Mucosa of rectum (tissue), 2 donors: Measurements from ENCODE around the gene CTIF.
A peak's percentile ranks its signal among the peaks of the same experiment; 100 is the strongest.

Experiments used
- H3K27ac ChIP-seq, 2 donors: one replicate each; pipeline ENCODE4 v1.7.0; 2013; ENCODE audit warnings: inconsistent platforms in 2 of 2, low read depth in 2 of 2, low read length in 2 of 2
- H3K27me3 ChIP-seq, 2 donors: one replicate each; pipeline ENCODE4 v1.7.0; 2013; ENCODE audit warnings: low read length in 2 of 2; ENCODE audit not compliant: control insufficient read depth in 2 of 2, insufficient read depth in 2 of 2
- H3K36me3 ChIP-seq, 2 donors: one replicate each; pipeline ENCODE4 v1.7.0; 2013; ENCODE audit warnings: low read length in 2 of 2; ENCODE audit not compliant: control insufficient read depth in 2 of 2, insufficient read depth in 2 of 2
- H3K4me1 ChIP-seq, 2 donors: one replicate each; pipeline ENCODE4 v1.7.0; 2013; ENCODE audit warnings: low read length in 2 of 2, mild to moderate bottlenecking in 1 of 2; ENCODE audit not compliant: control insufficient read depth in 2 of 2, insufficient read depth in 2 of 2
- H3K4me3 ChIP-seq, 2 donors: one replicate each; pipeline ENCODE4 v1.7.0; 2013; ENCODE audit warnings: low read length in 2 of 2
- H3K9ac ChIP-seq, 2 donors: one replicate each; pipeline ENCODE4 v1.7.0; 2013; ENCODE audit warnings: low read length in 2 of 2, low read depth in 1 of 2, mild to moderate bottlenecking in 1 of 2
- H3K9me3 ChIP-seq, 2 donors: one replicate each; pipeline ENCODE4 v1.7.0; 2013; ENCODE audit warnings: low read length in 2 of 2; ENCODE audit not compliant: control insufficient read depth in 2 of 2
- donor health status: healthy.
- donor health status: Normal muscosa, but diverticular disease.

Gene CTIF

DNA sequence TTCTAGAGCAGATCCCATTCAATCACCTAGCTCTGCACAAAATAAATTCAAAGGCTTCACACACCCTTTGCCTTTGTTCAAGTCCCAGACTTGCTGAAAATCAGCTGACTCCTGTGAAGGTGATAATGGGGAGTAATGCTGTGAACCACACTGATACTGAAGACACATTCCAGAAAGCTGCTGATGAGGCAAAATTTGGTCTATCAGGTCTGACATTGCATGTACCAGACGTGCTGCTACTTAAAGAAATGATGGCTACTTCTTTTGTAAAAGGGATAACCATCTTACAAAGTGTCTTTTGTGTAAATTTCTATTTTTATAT is 7.8 kb upstream of the CTIF start:
- Histone ChIP-seq H3K9me3 (no peaks in the 10 kb centered on the region), H3K27me3 (peaks cover 3 to 10% of the 10 kb centered on the region in 2 donors), H3K9ac (no peak overlapping the region), H3K4me1 (no peaks in the 10 kb centered on the region), H3K4me3 (no peak overlapping the region), H3K27ac (no peak overlapping the region), H3K36me3 (no peaks in the 10 kb centered on the region)

DNA sequence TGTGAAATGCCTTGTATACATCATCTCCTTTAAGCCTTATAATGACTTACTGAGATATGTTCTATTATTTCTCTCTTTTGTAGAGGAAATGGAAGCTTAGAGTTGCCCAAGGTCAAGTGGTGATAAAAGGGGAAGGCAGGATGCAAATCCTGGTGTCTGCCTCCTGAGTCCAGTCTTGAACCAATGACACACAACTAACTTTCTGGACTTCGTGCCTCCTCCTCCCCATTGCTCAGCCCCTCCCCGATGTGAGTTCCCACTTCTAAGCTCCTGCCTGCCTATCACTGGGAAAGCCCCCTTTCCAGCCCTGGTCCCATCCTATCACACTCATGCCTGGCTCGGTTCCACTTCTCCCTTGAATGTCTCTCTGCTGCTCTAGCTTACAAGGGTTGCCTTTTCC is 6.9 kb upstream of the CTIF start:
- no peaks in the 10 kb centered on the region for H3K36me3 ChIP-seq
- no peak overlapping the region for H3K4me3 ChIP-seq

DNA sequence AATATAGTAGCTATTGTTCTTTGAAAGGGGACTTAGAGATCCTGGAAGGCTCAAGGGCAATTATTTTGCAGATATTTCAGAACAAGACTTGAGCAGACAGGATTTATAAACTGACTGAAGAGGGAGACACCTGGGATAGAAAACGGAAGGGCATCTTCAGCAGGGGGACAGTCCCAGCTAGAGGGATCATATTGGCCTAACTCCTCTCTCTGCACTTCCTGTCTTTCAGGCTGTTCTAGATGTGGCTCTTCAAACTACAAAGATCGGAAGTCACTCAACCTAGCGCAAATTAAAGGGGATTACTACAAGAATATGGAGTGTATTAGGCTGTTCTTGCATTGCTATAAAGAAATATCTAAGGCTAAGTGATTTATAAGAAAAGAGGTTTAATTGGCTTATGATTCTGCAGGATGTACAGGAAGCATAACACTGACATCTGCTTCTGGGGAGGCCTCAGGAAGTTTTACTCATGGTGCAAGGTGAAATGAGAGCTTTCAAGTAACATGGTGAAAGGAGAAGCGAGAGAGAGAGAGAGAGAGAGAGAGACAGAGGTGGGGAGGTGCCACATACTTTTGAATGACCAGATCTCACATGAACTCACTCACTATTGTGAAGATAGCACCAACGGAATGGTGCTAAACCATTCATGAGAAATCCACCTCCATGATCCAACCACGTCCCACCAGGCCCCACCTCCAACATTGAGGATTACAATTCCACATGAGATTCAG is 5.3 kb upstream of the CTIF start:
- peaks cover 0 to 2% of the 10 kb centered on the region in 2 donors for H3K4me1 ChIP-seq
- no peaks in the 10 kb centered on the region for H3K9me3 ChIP-seq
- no peak overlapping the region for H3K9ac ChIP-seq
- no peak overlapping the region for H3K4me3 ChIP-seq
- H3K36me3 ChIP-seq: no peaks in the 10 kb centered on the region
- H3K27me3 ChIP-seq: peaks cover 0 to 6% of the 10 kb centered on the region in 2 donors
- no peak overlapping the region for H3K27ac ChIP-seq

More for the DNA sequence above, 6.9 kb upstream of the CTIF start:
- Histone ChIP-seq H3K9ac (no peak overlapping the region), H3K27me3 (peaks cover 3 to 8% of the 10 kb centered on the region in 2 donors), H3K9me3 (no peaks in the 10 kb centered on the region), H3K27ac (no peak overlapping the region), H3K4me1 (no peaks in the 10 kb centered on the region)

DNA sequence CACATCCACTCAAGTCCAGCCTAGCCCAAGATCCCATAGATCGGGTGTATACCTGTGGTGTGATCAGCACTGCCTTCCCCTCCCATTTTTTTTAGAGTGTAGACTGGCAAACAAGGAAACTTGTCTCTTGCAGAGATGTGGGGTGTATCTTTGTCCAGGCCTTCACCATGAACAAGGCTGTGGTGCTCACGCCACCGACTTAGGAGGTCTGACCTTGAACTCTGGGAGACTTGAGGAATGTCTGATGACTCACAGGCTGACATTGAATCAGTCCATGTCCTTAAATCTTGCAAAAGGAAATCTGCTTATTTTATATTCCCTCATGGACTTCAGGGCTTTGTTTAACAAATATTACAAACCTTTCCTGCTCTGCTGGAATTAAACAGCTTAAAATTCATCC is 4.5 kb upstream of the CTIF start:
- Histone ChIP-seq H3K9me3 (no peaks in the 10 kb centered on the region), H3K4me3 (no peak overlapping the region), H3K4me1 (peaks cover 0 to 2% of the 10 kb centered on the region in 2 donors), H3K36me3 (no peaks in the 10 kb centered on the region), H3K27ac (no peak overlapping the region), H3K27me3 (peaks cover 0 to 6% of the 10 kb centered on the region in 2 donors), H3K9ac (no peak overlapping the region)

GRCh38 chr18:48535956-48536355 is 2.9 kb upstream of the CTIF start:
- no peaks in the 10 kb centered on the region for H3K36me3 ChIP-seq
- no peak overlapping the region for H3K9ac ChIP-seq
- no peak overlapping the region for H3K4me3 ChIP-seq
- H3K9me3 ChIP-seq: no peaks in the 10 kb centered on the region
- H3K27me3 ChIP-seq: no peaks in the 10 kb centered on the region
- no peak overlapping the region for H3K27ac ChIP-seq
- H3K4me1 ChIP-seq: peaks cover 0 to 2% of the 10 kb centered on the region in 2 donors

DNA sequence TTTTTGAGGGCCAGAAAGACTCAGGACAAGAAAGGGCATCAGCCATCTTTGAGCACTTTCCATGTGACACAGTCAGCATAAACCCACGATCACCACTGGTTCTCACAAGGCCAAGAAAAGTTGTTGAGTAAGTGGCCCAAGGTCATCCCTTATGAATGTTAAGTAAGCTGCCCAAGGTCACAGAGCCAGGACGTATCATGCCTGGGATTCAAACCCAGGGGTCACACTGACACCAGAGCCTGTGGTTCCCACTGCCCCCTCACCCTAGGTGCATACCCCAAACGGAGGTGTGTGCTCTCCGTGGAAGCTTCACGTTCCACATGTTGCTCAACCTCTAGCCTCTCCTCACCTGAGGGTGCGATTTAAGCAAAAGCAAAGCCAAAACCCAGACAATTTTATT is 2.3 kb upstream of the CTIF start:
- no peak overlapping the region for H3K27ac ChIP-seq
- peaks cover 2 to 3% of the 10 kb centered on the region in 2 donors for H3K4me1 ChIP-seq
- no peak overlapping the region for H3K4me3 ChIP-seq
- H3K36me3 ChIP-seq: no peaks in the 10 kb centered on the region
- H3K9ac ChIP-seq: no peak overlapping the region
- H3K27me3 ChIP-seq: no peaks in the 10 kb centered on the region
- H3K9me3 ChIP-seq: no peaks in the 10 kb centered on the region

GRCh38 chr18:48539406-48540250 is 797 bp downstream of the CTIF start:
- no peaks in the 10 kb centered on the region for H3K9me3 ChIP-seq
- H3K4me1 ChIP-seq: peaks cover 2 to 5% of the 10 kb centered on the region in 2 donors
- no peaks in the 10 kb centered on the region for H3K27me3 ChIP-seq
- no peaks in the 10 kb centered on the region for H3K36me3 ChIP-seq
- peak overlapping the region; percentile 60 to 76 for H3K9ac ChIP-seq
- H3K4me3 ChIP-seq: peak overlapping the region; percentile 83 to 95
- H3K27ac ChIP-seq: peak overlapping the region; percentile 65 to 67

DNA sequence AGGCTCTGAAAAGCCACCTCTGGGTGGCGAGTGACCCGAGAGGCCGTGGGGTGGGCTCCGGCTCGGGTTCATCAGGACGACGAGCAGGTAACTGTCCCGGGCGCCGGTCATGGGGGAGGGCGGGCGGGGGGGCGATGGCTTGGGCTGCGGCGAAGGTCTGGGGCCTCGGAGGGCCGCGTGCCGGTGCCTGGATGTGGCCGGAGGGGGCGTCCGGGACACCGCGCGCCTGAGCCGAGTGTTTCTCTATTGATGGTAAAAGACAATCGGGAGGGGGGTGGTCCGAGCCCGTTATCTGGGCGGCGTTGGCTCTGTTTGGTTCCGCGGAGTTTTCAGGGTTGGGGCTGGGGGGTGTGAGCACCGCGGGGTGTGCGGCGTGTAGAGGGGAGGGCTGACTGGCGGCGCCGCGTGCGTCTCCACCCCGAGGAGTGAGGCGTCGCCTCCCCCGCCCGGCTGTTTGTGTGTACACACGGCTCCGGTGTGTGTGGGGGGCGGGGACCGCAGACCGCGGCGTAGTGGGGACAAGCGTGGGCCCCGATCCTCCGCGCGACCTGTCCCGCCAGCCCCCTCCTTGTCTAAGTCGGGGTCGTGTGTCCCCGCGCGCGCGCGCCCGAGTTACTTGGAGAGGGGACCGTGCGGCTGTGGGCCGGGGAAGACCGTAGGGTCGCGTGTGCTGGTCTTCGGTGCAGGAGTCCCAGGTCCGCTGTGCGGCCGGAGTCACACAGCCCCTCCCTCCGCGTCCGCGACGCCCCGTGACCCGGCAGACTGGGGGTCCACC is 1.6 kb downstream of the CTIF start:
- Histone ChIP-seq H3K4me3 (peak overlapping the region; percentile 83 to 95), H3K9me3 (no peaks in the 10 kb centered on the region), H3K9ac (peak overlapping the region; percentile 32 to 76), H3K4me1 (peaks cover 2 to 5% of the 10 kb centered on the region in 2 donors), H3K27ac (peak overlapping the region; percentile 77 to 80), H3K27me3 (no peaks in the 10 kb centered on the region), H3K36me3 (no peaks in the 10 kb centered on the region)

DNA sequence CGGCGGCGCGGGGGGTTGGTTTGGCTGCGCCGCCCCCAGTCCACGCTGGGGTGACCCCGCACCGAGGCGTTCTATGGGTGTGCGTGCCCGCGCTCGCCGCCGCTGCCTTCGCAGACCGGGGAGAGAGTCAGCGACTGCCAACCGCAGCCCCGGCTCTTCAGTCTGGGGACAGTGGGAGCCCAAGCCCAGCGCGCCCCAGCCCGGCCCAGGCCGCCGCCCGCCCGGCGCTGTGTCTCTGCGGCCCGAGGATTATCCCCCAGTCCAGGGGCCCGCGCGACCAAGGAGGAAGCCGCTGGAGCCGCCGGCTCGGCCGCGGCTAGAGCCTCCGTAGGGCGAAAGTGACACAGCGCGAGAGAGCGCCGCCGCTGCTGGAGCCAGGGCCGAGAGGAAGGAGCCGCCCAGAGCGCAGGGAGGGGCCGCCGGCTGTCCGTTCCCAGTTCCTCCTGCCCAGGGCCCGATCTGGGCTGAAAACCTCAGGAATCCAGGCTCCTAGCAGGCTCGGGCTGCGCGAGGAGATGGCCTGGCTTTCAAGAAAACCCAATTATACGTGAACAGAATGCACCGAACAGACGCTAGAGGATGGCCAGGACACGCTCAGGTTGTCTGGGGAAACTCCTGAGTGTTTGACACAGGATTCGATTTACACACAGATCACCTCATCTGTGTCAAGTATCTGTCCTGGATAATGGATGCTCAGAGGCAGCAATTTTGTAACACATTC is 2.4 kb downstream of the CTIF start:
- peak overlapping the region; percentile 83 to 95 for H3K4me3 ChIP-seq
- no peaks in the 10 kb centered on the region for H3K36me3 ChIP-seq
- peak overlapping the region; percentile 56 to 73 for H3K9ac ChIP-seq
- H3K9me3 ChIP-seq: no peaks in the 10 kb centered on the region
- no peaks in the 10 kb centered on the region for H3K27me3 ChIP-seq
- peak overlapping the region; percentile 77 to 80 for H3K27ac ChIP-seq
- H3K4me1 ChIP-seq: peaks cover 5 to 6% of the 10 kb centered on the region in 2 donors
